SK-N-SH treated with all-trans-retinoic acid at 6 μM for 48 hours (cell line): ENCODE data around the gene E2F8.
A peak's percentile ranks its signal among the peaks of the same experiment; 100 is the strongest.
"Not testable (repeated sequence)": the region's sequence is repeated elsewhere in the genome, so short reads cannot be mapped to it uniquely, and the experiment has no call there.

Experiments
- ATAC-seq: fragments of 200-7000 bp; cut with Tn5 transposase; 3 replicates; pipeline ENCODE4 v1.9.1; 2020; ENCODE audit warnings: mild to moderate bottlenecking, moderate library complexity
- ARNTL ChIP-seq: fragments of 450-650 bp; formaldehyde crosslinking; IDR thresholded peaks from 2 replicates; pipeline ENCODE4 v1.5.0; 2020; ENCODE audit warnings: low read depth, mild to moderate bottlenecking, moderate library complexity, borderline replicate concordance
- BACH2 ChIP-seq: fragments of 250-450 bp; sonication (Bioruptor Pico); IDR thresholded peaks from 2 replicates; pipeline ENCODE4 v1.9.0; 2021; ENCODE audit warnings: mild to moderate bottlenecking, borderline replicate concordance
- ESRRG ChIP-seq: fragments of 250-450 bp; sonication (Bioruptor Pico); IDR thresholded peaks from 2 replicates; pipeline ENCODE4 v1.6.1; 2021; ENCODE audit warnings: mild to moderate bottlenecking
- GLIS3 ChIP-seq: fragments of 250-450 bp; sonication (Bioruptor Pico); IDR thresholded peaks from 2 replicates; pipeline ENCODE4 v1.5.0; 2020; ENCODE audit warnings: mild to moderate bottlenecking, moderate library complexity
- ISL1 ChIP-seq: fragments of 250-450 bp; sonication (Bioruptor Pico); IDR thresholded peaks from 2 replicates; pipeline ENCODE4 v2.1.2; 2022; ENCODE audit warnings: mild to moderate bottlenecking, moderate library complexity
- PPARA ChIP-seq: fragments of 250-450 bp; sonication (Bioruptor Pico); IDR thresholded peaks from 2 replicates; pipeline ENCODE4 v1.5.0; 2020; ENCODE audit warnings: mild to moderate bottlenecking, borderline replicate concordance
- RARB ChIP-seq: fragments of 250-450 bp; sonication (Bioruptor Pico); IDR thresholded peaks from 2 replicates; pipeline ENCODE4 v1.8.0; 2021; ENCODE audit warnings: mild to moderate bottlenecking, moderate library complexity
- SNAI2 ChIP-seq: fragments of 250-450 bp; sonication (Bioruptor Pico); IDR thresholded peaks from 2 replicates; pipeline ENCODE4 v1.5.0; 2020; ENCODE audit warnings: mild to moderate bottlenecking, moderate library complexity
- TCF4 ChIP-seq: fragments of 250-450 bp; sonication (Bioruptor Pico); IDR thresholded peaks from 2 replicates; pipeline ENCODE4 v1.8.0; 2021; ENCODE audit warnings: mild to moderate bottlenecking, moderate library complexity, borderline replicate concordance
- TOX ChIP-seq: fragments of 250-450 bp; sonication (Bioruptor Pico); IDR thresholded peaks from 2 replicates; pipeline ENCODE4 v1.8.0; 2021; ENCODE audit warnings: mild to moderate bottlenecking, moderate library complexity, borderline replicate concordance
- ZFP30 ChIP-seq: fragments of 450-650 bp; formaldehyde crosslinking; IDR thresholded peaks from 2 replicates; pipeline ENCODE4 v1.5.0; 2022; ENCODE audit warnings: mild to moderate bottlenecking, moderate library complexity
- ZNF565 ChIP-seq: fragments of 450-650 bp; formaldehyde crosslinking; conservative IDR thresholded peaks from 2 replicates; pipeline ENCODE4 v1.5.0; 2020; ENCODE audit warnings: low read depth, mild to moderate bottlenecking, moderate library complexity
- ZNF70 ChIP-seq: fragments of 450-650 bp; formaldehyde crosslinking; IDR thresholded peaks from 2 replicates; pipeline ENCODE4 v1.5.0; 2020; ENCODE audit warnings: mild to moderate bottlenecking, moderate library complexity
- TF ChIP-seq, protein P1 (sequence below): fragments of 250-450 bp; sonication (Bioruptor Pico); IDR thresholded peaks from 2 replicates; pipeline ENCODE4 v1.5.1; 2020; ENCODE audit warnings: low read depth, mild to moderate bottlenecking, moderate library complexity
- TF ChIP-seq, protein P2 (sequence below): fragments of 250-450 bp; sonication (Bioruptor Pico); IDR thresholded peaks from 2 replicates; pipeline ENCODE4 v1.8.0; 2020; ENCODE audit warnings: mild to moderate bottlenecking, moderate library complexity, borderline replicate concordance
- TF ChIP-seq, protein P3 (sequence below): fragments of 250-450 bp; sonication (Bioruptor Pico); IDR thresholded peaks from 2 replicates; pipeline ENCODE4 v1.8.0; 2021; ENCODE audit warnings: low read depth, mild to moderate bottlenecking, moderate library complexity, borderline replicate concordance
- TF ChIP-seq, protein P4 (sequence below): fragments of 250-450 bp; sonication (Bioruptor Pico); IDR thresholded peaks from 2 replicates; pipeline ENCODE4 v1.5.0; 2020; ENCODE audit warnings: mild to moderate bottlenecking, moderate library complexity
- TF ChIP-seq, protein P5 (sequence below): fragments of 250-450 bp; sonication (Bioruptor Pico); IDR thresholded peaks from 2 replicates; pipeline ENCODE4 v1.5.1; 2021; ENCODE audit warnings: mild to moderate bottlenecking, moderate library complexity

E2F8 gene

DNA sequence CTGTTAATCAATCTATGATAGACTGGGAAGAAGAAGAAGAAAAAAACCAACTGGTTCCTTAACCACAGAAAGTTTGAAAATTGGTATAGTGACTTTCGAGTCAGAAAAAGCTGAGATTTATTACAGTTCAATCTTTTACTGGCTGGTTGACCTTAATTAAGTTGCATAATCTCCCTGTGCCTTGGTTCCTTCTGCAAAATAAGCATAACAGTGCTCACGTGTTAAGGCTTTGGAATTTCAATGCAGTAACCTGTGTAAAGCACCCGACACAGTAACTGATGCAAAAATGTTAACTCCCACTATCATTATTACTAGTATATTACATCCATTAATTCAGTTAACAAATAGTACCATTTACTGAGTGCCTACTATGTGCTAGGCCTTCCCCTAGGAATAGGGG lies 22.6 kb upstream of the E2F8 start:
- TF ChIP-seq GLIS3 (CRISPR knock-in tag) = no peak
- TF ChIP-seq, protein P1, sequence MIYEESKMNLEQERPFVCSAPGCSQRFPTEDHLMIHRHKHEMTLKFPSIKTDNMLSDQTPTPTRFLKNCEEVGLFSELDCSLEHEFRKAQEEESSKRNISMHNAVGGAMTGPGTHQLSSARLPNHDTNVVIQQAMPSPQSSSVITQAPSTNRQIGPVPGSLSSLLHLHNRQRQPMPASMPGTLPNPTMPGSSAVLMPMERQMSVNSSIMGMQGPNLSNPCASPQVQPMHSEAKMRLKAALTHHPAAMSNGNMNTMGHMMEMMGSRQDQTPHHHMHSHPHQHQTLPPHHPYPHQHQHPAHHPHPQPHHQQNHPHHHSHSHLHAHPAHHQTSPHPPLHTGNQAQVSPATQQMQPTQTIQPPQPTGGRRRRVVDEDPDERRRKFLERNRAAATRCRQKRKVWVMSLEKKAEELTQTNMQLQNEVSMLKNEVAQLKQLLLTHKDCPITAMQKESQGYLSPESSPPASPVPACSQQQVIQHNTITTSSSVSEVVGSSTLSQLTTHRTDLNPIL (CRISPR knock-in tag) = no peak
- TF ChIP-seq ISL1 (CRISPR knock-in tag) = no peak
- TF ChIP-seq ARNTL (CRISPR knock-in tag) = no peak
- TF ChIP-seq, protein P2, sequence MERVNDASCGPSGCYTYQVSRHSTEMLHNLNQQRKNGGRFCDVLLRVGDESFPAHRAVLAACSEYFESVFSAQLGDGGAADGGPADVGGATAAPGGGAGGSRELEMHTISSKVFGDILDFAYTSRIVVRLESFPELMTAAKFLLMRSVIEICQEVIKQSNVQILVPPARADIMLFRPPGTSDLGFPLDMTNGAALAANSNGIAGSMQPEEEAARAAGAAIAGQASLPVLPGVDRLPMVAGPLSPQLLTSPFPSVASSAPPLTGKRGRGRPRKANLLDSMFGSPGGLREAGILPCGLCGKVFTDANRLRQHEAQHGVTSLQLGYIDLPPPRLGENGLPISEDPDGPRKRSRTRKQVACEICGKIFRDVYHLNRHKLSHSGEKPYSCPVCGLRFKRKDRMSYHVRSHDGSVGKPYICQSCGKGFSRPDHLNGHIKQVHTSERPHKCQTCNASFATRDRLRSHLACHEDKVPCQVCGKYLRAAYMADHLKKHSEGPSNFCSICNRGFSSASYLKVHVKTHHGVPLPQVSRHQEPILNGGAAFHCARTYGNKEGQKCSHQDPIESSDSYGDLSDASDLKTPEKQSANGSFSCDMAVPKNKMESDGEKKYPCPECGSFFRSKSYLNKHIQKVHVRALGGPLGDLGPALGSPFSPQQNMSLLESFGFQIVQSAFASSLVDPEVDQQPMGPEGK (CRISPR knock-in tag) = no peak
- TF ChIP-seq, protein P3, sequence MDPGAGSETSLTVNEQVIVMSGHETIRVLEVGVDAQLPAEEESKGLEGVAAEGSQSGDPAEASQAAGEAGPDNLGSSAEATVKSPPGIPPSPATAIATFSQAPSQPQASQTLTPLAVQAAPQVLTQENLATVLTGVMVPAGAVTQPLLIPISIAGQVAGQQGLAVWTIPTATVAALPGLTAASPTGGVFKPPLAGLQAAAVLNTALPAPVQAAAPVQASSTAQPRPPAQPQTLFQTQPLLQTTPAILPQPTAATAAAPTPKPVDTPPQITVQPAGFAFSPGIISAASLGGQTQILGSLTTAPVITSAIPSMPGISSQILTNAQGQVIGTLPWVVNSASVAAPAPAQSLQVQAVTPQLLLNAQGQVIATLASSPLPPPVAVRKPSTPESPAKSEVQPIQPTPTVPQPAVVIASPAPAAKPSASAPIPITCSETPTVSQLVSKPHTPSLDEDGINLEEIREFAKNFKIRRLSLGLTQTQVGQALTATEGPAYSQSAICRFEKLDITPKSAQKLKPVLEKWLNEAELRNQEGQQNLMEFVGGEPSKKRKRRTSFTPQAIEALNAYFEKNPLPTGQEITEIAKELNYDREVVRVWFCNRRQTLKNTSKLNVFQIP = no peak
- no peak for TF ChIP-seq ZNF565 (CRISPR knock-in tag)
- no peak for TF ChIP-seq ZNF70 (CRISPR knock-in tag)
- no peak for TF ChIP-seq ZFP30 (CRISPR knock-in tag)
- TF ChIP-seq ESRRG (CRISPR knock-in tag) = no peak
- no peak for TF ChIP-seq TCF4 (CRISPR knock-in tag)
- no peak for TF ChIP-seq RARB (CRISPR knock-in tag)
- TF ChIP-seq TOX (CRISPR knock-in tag) = no peak
- TF ChIP-seq PPARA (CRISPR knock-in tag) = no peak
- no peak for ATAC-seq

DNA sequence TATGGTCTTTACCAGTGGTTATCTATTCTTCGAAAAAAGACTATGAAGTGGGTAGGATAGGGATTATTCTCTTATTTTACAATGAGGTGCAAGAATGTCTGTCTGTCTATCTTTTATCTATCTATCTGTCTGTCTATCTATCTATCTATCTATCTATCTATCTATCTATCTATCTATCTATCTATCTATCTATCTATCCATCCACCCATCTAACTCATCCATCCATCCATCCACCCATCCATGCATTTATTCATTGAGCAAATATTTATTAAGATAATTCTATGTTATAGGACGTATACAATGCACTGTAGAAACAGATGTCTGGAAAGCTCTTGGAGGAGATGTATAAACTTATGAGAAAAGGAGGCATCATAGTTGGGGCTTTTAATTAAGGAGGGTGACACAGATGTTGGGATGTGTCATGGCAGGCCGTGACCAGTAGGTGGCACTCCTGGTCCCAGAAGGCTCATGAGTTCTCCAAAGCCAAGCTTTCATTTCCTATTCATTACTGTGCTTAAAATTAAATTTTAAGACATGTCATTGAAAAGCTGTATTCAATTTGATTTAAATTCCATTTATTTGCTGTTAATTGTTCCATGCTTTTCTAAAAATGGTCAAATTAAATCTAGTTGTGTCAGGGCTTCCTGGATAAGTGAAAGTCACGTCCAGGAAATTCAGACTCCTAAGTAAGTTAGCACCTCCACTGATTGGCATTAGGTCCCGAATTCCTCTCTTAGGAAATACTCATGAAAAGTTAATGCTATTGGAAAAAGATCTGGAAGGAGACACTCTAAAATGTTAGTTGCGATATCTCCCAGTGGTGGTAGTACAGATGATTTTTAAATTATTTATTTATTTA lies 19.0 kb upstream of the E2F8 start:
- no peak for TF ChIP-seq PPARA (CRISPR knock-in tag)
- TF ChIP-seq SNAI2 (CRISPR knock-in tag) = no peak
- TF ChIP-seq, protein P1 (CRISPR knock-in tag) = no peak
- no peak for TF ChIP-seq ARNTL (CRISPR knock-in tag)
- TF ChIP-seq, protein P4, sequence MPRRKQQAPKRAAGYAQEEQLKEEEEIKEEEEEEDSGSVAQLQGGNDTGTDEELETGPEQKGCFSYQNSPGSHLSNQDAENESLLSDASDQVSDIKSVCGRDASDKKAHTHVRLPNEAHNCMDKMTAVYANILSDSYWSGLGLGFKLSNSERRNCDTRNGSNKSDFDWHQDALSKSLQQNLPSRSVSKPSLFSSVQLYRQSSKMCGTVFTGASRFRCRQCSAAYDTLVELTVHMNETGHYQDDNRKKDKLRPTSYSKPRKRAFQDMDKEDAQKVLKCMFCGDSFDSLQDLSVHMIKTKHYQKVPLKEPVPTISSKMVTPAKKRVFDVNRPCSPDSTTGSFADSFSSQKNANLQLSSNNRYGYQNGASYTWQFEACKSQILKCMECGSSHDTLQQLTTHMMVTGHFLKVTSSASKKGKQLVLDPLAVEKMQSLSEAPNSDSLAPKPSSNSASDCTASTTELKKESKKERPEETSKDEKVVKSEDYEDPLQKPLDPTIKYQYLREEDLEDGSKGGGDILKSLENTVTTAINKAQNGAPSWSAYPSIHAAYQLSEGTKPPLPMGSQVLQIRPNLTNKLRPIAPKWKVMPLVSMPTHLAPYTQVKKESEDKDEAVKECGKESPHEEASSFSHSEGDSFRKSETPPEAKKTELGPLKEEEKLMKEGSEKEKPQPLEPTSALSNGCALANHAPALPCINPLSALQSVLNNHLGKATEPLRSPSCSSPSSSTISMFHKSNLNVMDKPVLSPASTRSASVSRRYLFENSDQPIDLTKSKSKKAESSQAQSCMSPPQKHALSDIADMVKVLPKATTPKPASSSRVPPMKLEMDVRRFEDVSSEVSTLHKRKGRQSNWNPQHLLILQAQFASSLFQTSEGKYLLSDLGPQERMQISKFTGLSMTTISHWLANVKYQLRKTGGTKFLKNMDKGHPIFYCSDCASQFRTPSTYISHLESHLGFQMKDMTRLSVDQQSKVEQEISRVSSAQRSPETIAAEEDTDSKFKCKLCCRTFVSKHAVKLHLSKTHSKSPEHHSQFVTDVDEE = no peak
- TF ChIP-seq BACH2 = no peak
- TF ChIP-seq ISL1 (CRISPR knock-in tag) = no peak

DNA sequence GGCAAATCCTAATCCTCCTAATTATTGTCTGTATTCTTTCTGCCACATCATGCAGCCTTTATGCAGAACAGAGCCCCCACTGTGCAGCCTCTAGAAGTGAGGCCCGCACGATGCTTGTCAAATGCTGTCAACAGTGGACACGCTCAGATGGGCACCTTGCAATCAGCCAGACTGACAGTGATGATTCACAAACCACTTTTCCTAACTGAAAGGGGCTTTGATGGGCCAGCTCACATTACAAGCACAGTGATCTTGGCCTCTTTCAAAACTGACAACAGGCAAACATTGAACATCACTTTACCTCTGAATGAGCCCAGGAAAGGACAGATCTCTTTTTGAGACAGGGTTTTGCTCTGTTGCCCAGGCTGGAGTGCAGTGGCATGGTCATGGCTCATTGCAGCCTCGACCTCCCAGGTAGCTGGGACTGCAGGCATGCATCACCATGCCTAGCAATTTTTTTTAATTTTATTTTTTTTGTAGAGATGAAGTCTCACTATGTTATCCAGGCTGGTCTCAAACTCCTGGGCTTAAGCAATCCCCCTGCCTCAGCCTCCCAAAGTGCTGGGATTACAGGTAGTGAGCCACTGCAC lies 18.0 kb upstream of the E2F8 start:
- no peak for TF ChIP-seq ZNF565 (CRISPR knock-in tag)
- TF ChIP-seq, protein P5, sequence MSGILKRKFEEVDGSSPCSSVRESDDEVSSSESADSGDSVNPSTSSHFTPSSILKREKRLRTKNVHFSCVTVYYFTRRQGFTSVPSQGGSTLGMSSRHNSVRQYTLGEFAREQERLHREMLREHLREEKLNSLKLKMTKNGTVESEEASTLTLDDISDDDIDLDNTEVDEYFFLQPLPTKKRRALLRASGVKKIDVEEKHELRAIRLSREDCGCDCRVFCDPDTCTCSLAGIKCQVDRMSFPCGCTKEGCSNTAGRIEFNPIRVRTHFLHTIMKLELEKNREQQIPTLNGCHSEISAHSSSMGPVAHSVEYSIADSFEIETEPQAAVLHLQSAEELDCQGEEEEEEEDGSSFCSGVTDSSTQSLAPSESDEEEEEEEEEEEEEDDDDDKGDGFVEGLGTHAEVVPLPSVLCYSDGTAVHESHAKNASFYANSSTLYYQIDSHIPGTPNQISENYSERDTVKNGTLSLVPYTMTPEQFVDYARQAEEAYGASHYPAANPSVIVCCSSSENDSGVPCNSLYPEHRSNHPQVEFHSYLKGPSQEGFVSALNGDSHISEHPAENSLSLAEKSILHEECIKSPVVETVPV (CRISPR knock-in tag) = no peak
- ATAC-seq = no peak

More for the DNA sequence above, 19.0 kb upstream of the E2F8 start:
- ATAC-seq = peak; percentile 91

DNA sequence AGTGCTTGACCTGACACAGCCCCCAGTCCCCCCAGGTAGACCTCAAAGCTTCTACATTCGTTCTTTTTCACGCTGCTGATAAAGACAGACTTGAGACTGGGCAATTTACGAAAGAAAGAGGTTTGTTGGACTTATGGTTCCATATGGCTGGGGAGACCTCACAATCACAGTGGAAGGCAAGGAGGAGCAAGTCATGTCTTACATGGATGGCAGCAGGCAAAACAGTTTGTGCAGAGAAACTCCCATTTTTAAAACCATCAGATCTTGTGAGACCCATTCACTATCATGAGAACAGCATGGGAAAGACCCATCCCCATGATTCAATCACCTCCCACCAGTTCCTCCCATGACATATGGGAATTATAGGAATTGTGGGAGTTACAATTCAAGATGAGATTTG lies 13.7 kb upstream of the E2F8 start:
- ATAC-seq = not testable (repeated sequence)
